Heart right ventricle (tissue), 16 donors: ENCODE results near the gene CYB561D1. TPM values are rescaled to one million over a fixed set of nuclear protein-coding genes. Genes with fewer than 3 reads are reported as not detected.

Experiments
- ATAC-seq, 8 donors: fragments of 200-7000 bp; cut with Tn5 transposase; one replicate each; pipeline ENCODE4 v1.9.1; 2020; ENCODE audit warnings: mild to moderate bottlenecking in 8 of 8, moderate library complexity in 8 of 8, moderate number of reproducible peaks in 1 of 8
- DNase-seq, 2 donors: peaks; one replicate each; pipeline ENCODE4 v3.0.0-alpha.2; 2020
- H3K27ac ChIP-seq, 10 donors: fragments of 200-600 bp; sonication (generic) in 2 of 10; one replicate each; pipeline versions ENCODE4 v1.5.0 to v1.8.0; 2020 to 2022; ENCODE audit warnings: mild to moderate bottlenecking in 3 of 10
- H3K27me3 ChIP-seq, 7 donors: fragments of 200-600 bp; one replicate each; pipeline ENCODE4 v1.8.0; 2021 to 2022; ENCODE audit warnings: mild to moderate bottlenecking in 2 of 7
- H3K36me3 ChIP-seq, 9 donors: fragments of 200-600 bp; sonication (generic) in 1 of 9; one replicate each; pipeline versions ENCODE4 v1.5.0 to v1.8.0; 2020 to 2022; ENCODE audit warnings: mild to moderate bottlenecking in 2 of 9
- H3K4me1 ChIP-seq, 9 donors: fragments of 200-600 bp; sonication (generic) in 1 of 9; one replicate each; pipeline versions ENCODE4 v1.5.0 to v1.8.0; 2020 to 2022; ENCODE audit warnings: mild to moderate bottlenecking in 4 of 9
- H3K4me3 ChIP-seq, 10 donors: fragments of 200-600 bp; sonication (generic) in 2 of 10; one replicate each; pipeline versions ENCODE4 v1.5.0 to v1.8.0; 2020 to 2022; ENCODE audit warnings: mild to moderate bottlenecking in 7 of 10, moderate library complexity in 2 of 10
- H3K9me3 ChIP-seq, 11 donors: fragments of 200-600 bp in 10 of 11; sonication (generic) in 2 of 11; one replicate each; pipeline versions ENCODE4 v1.5.0 to v1.8.0; 2013 to 2022; ENCODE audit warnings: mild to moderate bottlenecking in 2 of 11, control low read depth in 1 of 11, moderate library complexity in 1 of 11
- WGBS, 2 donors: extraction: QIAGEN DNeasy Blood & Tissue Kit; methylation state at CpG; one replicate each; pipeline ENCODE4 v1.1.7; 2013; ENCODE audit warnings: inconsistent platforms in 1 of 2; 5-methylcytosine and 5-hydroxymethylcytosine counted together
- intact Hi-C, 10 donors: fragments of 100-400 bp; cut with DNase I; formaldehyde crosslinking; loops; one replicate each; pipeline versions ENCODE4 v1.11.1 to v1.14.2; 2022
- polyA plus RNA-seq, 2 donors: library from polyadenylated mRNA; stranded (reverse); fragments of 200-250 nt; gene quantifications; one replicate each; pipeline ENCODE4 v1.2.3, GENCODE V29; 2013
- total RNA-seq, 10 donors: library from RNA; stranded (reverse); fragmentation: NEBNext Ultra II Directional in 3 of 10; extraction: Animal tissue kit (Norgen Biotek cat#: 25700) in 3 of 10; gene quantifications; one replicate each; pipeline versions ENCODE4 v1.2.1 to v1.2.4, GENCODE V29; 2021 to 2023
- TF ChIP-seq, protein P1 (sequence below), 9 donors: fragments of 200-600 bp; sonication (generic) in 2 of 9; IDR thresholded peaks; one replicate each; pipeline versions ENCODE4 v1.5.0 to v1.8.0; 2021 to 2022; ENCODE audit warnings: antibody characterized with exemption in 9 of 9, mild to moderate bottlenecking in 5 of 9, moderate library complexity in 1 of 9
- donor health status: Arrhythmogenic right ventricular cardiomyopathy.
- donor health status: ischemic (EF 13 %, LVEDD 7.1; RV severe dilation, severe dysfunction).
- donor health status: healthy with polysubstance abuse.
- donor health status: DM: no; HTN: yes; CAD: no.
- donor health status: DM: no; HTN: no; CAD: no.
- donor health status: ischemic (EF 25% LVEDD 6.9; RV normal size, moderate dysfunction).
- donor health status: ischemic (EF 25% LVEDD 5.7; RV mildly dilated, moderate dysfunction).
- donor health status: healthy.
- donor health status: DM: yes; HTN: yes; CAD: no.
- donor health status: Ischemic cardiomyopathy.
- donor health status: ischemic (EF 35%, LVEDD 5.7; RV mildly dilated, moderate dysfunction).
- donor health status: nonischemic (EF 11% LVEDD 7.7; RV severe dilation, severe dysfunction).
- donor health status: DM: yes; HTN: yes; CAD: no.
- donor health status: PGD.
- donor health status: ischemic (EF 29% LVEDD 5.4; RV normal size, mild dysfunction).
- donor health status: nonischemic (EF 23%, LVEDD 6.1; RV moderate dilation, normal function).

The CYB561D1 gene
- total and polyA plus RNA-seq, 12 donors: 3.0 to 7.6 (median 4.5) TPM

DNA sequence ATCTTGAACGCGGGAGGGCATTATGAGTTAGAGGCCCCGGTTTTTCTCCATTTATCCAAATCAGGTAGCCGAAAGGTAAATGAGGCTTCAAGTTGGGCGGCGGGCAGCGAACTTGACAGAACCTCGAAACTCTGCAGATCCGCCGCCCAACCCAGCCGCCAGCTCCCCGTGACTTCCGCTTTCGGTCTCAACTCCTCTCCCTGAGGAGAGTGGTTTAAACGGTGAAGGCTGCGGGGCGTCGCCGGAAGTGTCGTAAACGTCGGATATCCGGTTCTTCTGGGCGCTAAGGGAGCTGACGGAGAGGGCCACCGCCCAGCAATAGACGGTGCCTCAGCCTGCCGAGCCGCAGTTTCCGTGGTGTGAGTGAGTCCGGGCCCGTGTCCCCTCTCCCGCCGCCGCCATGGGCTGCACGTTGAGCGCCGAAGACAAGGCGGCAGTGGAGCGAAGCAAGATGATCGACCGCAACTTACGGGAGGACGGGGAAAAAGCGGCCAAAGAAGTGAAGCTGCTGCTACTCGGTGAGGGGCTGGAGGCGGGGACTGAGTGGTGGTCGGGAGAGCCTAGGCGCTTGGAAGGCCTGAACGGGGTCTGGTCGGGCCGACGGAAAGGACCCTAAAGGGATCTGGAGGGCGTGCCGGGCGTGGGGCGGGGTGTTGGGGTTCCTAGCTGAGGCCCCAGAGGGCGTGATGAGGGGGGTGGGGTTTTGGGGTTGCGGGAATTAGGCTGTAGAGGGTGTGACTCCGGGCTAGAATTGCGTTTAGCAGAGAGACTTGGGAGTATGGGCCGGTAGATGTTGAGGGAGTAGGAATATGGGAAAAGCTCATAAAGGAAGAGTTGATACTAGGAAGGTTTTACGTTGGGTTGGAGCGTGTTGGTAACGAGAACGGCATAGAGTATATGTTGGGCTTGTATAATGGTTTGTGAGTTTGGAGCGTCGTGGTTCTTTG, 54.7 kb downstream of the CYB561D1 start, which contains the start of gene GNAI3:
Gene GNAI3 (plus strand): TSS at position 295 of the 947 bp plus-strand sequence. CDS start 106 bp downstream, at position 401.
- H3K27me3 ChIP-seq: no peaks in the 10 kb centered on the region
- intact Hi-C loops: loop anchor here (2.0 to 10.0 kb wide), 8 partner anchors 74 to 436 kb away; partner anchors contain the start of gene AHCYL1 (in 7 of the 10)
- H3K4me3 ChIP-seq: peak within 1 kb of the TSS; percentile 69 to 96 (median 88)
- TF ChIP-seq, protein P1, sequence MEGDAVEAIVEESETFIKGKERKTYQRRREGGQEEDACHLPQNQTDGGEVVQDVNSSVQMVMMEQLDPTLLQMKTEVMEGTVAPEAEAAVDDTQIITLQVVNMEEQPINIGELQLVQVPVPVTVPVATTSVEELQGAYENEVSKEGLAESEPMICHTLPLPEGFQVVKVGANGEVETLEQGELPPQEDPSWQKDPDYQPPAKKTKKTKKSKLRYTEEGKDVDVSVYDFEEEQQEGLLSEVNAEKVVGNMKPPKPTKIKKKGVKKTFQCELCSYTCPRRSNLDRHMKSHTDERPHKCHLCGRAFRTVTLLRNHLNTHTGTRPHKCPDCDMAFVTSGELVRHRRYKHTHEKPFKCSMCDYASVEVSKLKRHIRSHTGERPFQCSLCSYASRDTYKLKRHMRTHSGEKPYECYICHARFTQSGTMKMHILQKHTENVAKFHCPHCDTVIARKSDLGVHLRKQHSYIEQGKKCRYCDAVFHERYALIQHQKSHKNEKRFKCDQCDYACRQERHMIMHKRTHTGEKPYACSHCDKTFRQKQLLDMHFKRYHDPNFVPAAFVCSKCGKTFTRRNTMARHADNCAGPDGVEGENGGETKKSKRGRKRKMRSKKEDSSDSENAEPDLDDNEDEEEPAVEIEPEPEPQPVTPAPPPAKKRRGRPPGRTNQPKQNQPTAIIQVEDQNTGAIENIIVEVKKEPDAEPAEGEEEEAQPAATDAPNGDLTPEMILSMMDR (IDR thresholded peaks at IDR 0.05): no peak
- DNase-seq: peak; percentile 95 to 97
- no peaks in the 10 kb centered on the region for H3K36me3 ChIP-seq
- H3K27ac ChIP-seq: peak within 1 kb of the TSS; percentile 61 to 98 (median 95)
- ATAC-seq: peak; percentile 96 to 99 (median 98)
- H3K9me3 ChIP-seq: no peaks in the 10 kb centered on the region
- 0 to 1% methylated on average over 68 of the region's 68 CpGs for WGBS, 2 donors
- H3K4me1 ChIP-seq: peaks cover 0 to 62% (median 46%) of the 10 kb centered on the region in 9 donors

Other genes with a start within 250 kb of the CYB561D1 start
- gene CELSR2, start 244.6 kb upstream of the CYB561D1 start, total RNA-seq: 10 to 100 TPM in 1 of 10 donors, 1 to 10 TPM in 9; 4.9 to 10.6 (median 6.3) TPM
- 1 to 10 TPM in 1 of 2 donors, under 1 TPM in 1; 0.93 to 1.8 TPM for gene CELSR2, start 244.6 kb upstream of the CYB561D1 start, polyA plus RNA-seq
- 1 to 10 TPM in 2 of 10 donors, under 1 TPM in 8; 0.34 to 2.4 (median 0.59) TPM for gene PSRC1, start 210.9 kb upstream of the CYB561D1 start, total RNA-seq
- 1 to 10 TPM; 2.3 to 2.9 TPM for gene PSRC1, start 210.9 kb upstream of the CYB561D1 start, polyA plus RNA-seq
- 1 to 10 TPM in 2 of 10 donors, under 1 TPM in 8; 0.23 to 2.7 (median 0.53) TPM for gene MYBPHL, start 187.1 kb upstream of the CYB561D1 start, total RNA-seq
- gene MYBPHL, start 187.1 kb upstream of the CYB561D1 start, polyA plus RNA-seq: under 1 TPM in 1 of 2 donors, not detected in 1; 0.30 TPM
- 100 to 1,000 TPM; 105 to 235 (median 132) TPM for gene SORT1, start 96.2 kb upstream of the CYB561D1 start, total RNA-seq
- 10 to 100 TPM; 32.8 to 64.1 TPM for gene SORT1, start 96.2 kb upstream of the CYB561D1 start, polyA plus RNA-seq
- 10 to 100 TPM; 51.2 to 65.6 (median 59.2) TPM for gene PSMA5, start 67.6 kb upstream of the CYB561D1 start, total RNA-seq
- 10 to 100 TPM; 22.7 to 94.6 TPM for gene PSMA5, start 67.6 kb upstream of the CYB561D1 start, polyA plus RNA-seq
- gene SYPL2, start 27.5 kb upstream of the CYB561D1 start, total RNA-seq: 10 to 100 TPM; 25.4 to 47.3 (median 27.7) TPM
- gene SYPL2, start 27.5 kb upstream of the CYB561D1 start, polyA plus RNA-seq: 10 to 100 TPM; 15.0 to 21.9 TPM
- gene ATXN7L2, start 10.2 kb upstream of the CYB561D1 start, total RNA-seq: 1 to 10 TPM; 1.8 to 3.0 (median 2.5) TPM
- gene ATXN7L2, start 10.2 kb upstream of the CYB561D1 start, polyA plus RNA-seq: 10 to 100 TPM in 1 of 2 donors, 1 to 10 TPM in 1; 3.2 to 11.4 TPM
- gene AMIGO1, start 15.6 kb downstream of the CYB561D1 start, total RNA-seq: 10 to 100 TPM; 11.9 to 16.6 (median 14.7) TPM
- gene AMIGO1, start 15.6 kb downstream of the CYB561D1 start, polyA plus RNA-seq: 1 to 10 TPM; 2.8 to 4.0 TPM
- gene GPR61, start 45.8 kb downstream of the CYB561D1 start, total RNA-seq: 1 to 10 TPM in 1 of 10 donors, under 1 TPM in 7, not detected in 2; 0.11 to 1.0 (median 0.31) TPM
- not detected for gene GPR61, start 45.8 kb downstream of the CYB561D1 start, polyA plus RNA-seq
- gene GNAI3, start 54.5 kb downstream of the CYB561D1 start, total RNA-seq: 1 to 10 TPM; 2.1 to 3.6 (median 2.8) TPM
- 1 to 10 TPM; 1.6 to 2.2 TPM for gene GNAI3, start 54.5 kb downstream of the CYB561D1 start, polyA plus RNA-seq
- gene GNAT2, start 125.5 kb downstream of the CYB561D1 start, total RNA-seq: not detected
- gene GNAT2, start 125.5 kb downstream of the CYB561D1 start, polyA plus RNA-seq: under 1 TPM in 1 of 2 donors, not detected in 1; 0.04 TPM
- 10 to 100 TPM in 7 of 10 donors, 1 to 10 TPM in 3; 6.4 to 18.2 (median 11.5) TPM for gene AMPD2, start 125.7 kb downstream of the CYB561D1 start, total RNA-seq
- 10 to 100 TPM; 12.3 to 15.2 TPM for gene AMPD2, start 125.7 kb downstream of the CYB561D1 start, polyA plus RNA-seq
- 10 to 100 TPM; 29.9 to 62.1 (median 43.5) TPM for gene GSTM4, start 162.0 kb downstream of the CYB561D1 start, total RNA-seq
- gene GSTM4, start 162.0 kb downstream of the CYB561D1 start, polyA plus RNA-seq: 10 to 100 TPM; 22.8 to 41.3 TPM
- 10 to 100 TPM; 56.9 to 93.3 (median 68.1) TPM for gene GSTM2, start 174.0 kb downstream of the CYB561D1 start, total RNA-seq
- gene GSTM2, start 174.0 kb downstream of the CYB561D1 start, polyA plus RNA-seq: 100 to 1,000 TPM in 1 of 2 donors, 10 to 100 TPM in 1; 23.1 to 113 TPM
- 10 to 100 TPM in 6 of 10 donors, not detected in 4; 28.7 to 57.7 (median 36.9) TPM for gene GSTM1, start 193.7 kb downstream of the CYB561D1 start, total RNA-seq
- gene GSTM1, start 193.7 kb downstream of the CYB561D1 start, polyA plus RNA-seq: 10 to 100 TPM in 1 of 2 donors, under 1 TPM in 1; 0.19 to 39.6 TPM
- gene GSTM5, start 218.2 kb downstream of the CYB561D1 start, total RNA-seq: 1 to 10 TPM in 9 of 10 donors, under 1 TPM in 1; 0.93 to 3.2 (median 2.0) TPM
- gene GSTM5, start 218.2 kb downstream of the CYB561D1 start, polyA plus RNA-seq: 1 to 10 TPM in 1 of 2 donors, under 1 TPM in 1; 0.86 to 2.9 TPM
- gene GSTM3, start 246.9 kb downstream of the CYB561D1 start, total RNA-seq: 100 to 1,000 TPM in 5 of 10 donors, 10 to 100 TPM in 5; 51.8 to 289 (median 99.3) TPM
- gene GSTM3, start 246.9 kb downstream of the CYB561D1 start, polyA plus RNA-seq: 100 to 1,000 TPM in 1 of 2 donors, 10 to 100 TPM in 1; 49.0 to 129 TPM